B cell (primary cell): ENCODE measurements around the gene ATP1B2. TPM values are rescaled to one million over a fixed set of nuclear protein-coding genes. Genes with fewer than 3 reads are reported as not detected.

ENCODE experiments used
- ATAC-seq: fragments of 200-7000 bp; cut with Tn5 transposase; one replicate; pipeline ENCODE4 v1.10.0; 2021; ENCODE audit warnings: low read depth, mild to moderate bottlenecking, moderate number of reproducible peaks, moderate library complexity
- CTCF ChIA-PET: fragments of 350-600 bp; sonication (Branson Sonifier 250); formaldehyde crosslinking; loops from one replicate; lab custom pipeline; 2021; ENCODE audit warnings: antibody characterized with exemption, inconsistent platforms; lab: Charles Lee
- POLR2A ChIA-PET: fragments of 350-600 bp; sonication (Branson Sonifier 250); formaldehyde crosslinking; loops from one replicate; lab custom pipeline; 2021; ENCODE audit warnings: antibody characterized with exemption; lab: Charles Lee
- DNase-seq: peaks from one replicate; pipeline ENCODE4 v3.0.0; 2013
- H2AFZ ChIP-seq: 2 replicates; pipeline ENCODE4 v1.6.1; 2012; ENCODE audit warnings: mild to moderate bottlenecking, low read depth, low read length; ENCODE audit not compliant: insufficient read depth, poor library complexity, severe bottlenecking
- H3K27ac ChIP-seq, 2 donors: 1 replicate in 1 of 2; 2 replicates in 1 of 2; pipeline ENCODE4 v1.5.1; 2012 to 2013; ENCODE audit warnings: low read length in 2 of 2, mild to moderate bottlenecking in 2 of 2, moderate library complexity in 1 of 2
- H3K27me3 ChIP-seq, 4 experiments: fragments of 200-600 bp in 1 of 4; sonication (generic) in 1 of 4; replicated peaks in 1 of 4; 1 replicate in 2 of 4; 2 replicates in 2 of 4; pipeline versions ENCODE4 v1.6.1 to v1.7.0; 2013 to 2016; ENCODE audit warnings: low read length in 3 of 4, mild to moderate bottlenecking in 2 of 4, mixed read lengths in 1 of 4, moderate library complexity in 1 of 4; ENCODE audit not compliant: insufficient read depth in 4 of 4, control insufficient read depth in 3 of 4; ENCODE audit errors: control extremely low read depth in 1 of 4
- H3K36me3 ChIP-seq, 2 experiments: replicated peaks in 1 of 2; 1 replicate in 1 of 2; 2 replicates in 1 of 2; pipeline versions ENCODE4 v1.6.1 to v1.7.1; 2013; ENCODE audit warnings: low read length in 1 of 2; ENCODE audit not compliant: insufficient read depth in 2 of 2, control insufficient read depth in 1 of 2; ENCODE audit errors: control extremely low read depth in 1 of 2, extremely low read depth in 1 of 2
- H3K4me1 ChIP-seq, 2 donors: fragments of 200-600 bp in 1 of 2; sonication (generic) in 1 of 2; 1 replicate in 1 of 2; 2 replicates in 1 of 2; pipeline versions ENCODE4 v1.5.1 to v1.6.1; 2013 to 2017; ENCODE audit warnings: low read length in 2 of 2; ENCODE audit not compliant: control insufficient read depth in 2 of 2, insufficient read depth in 2 of 2
- H3K4me2 ChIP-seq: replicated peaks from 2 replicates; pipeline ENCODE3; 2012; ENCODE audit warnings: mild to moderate bottlenecking, low read depth, low read length; ENCODE audit not compliant: poor library complexity, severe bottlenecking
- H3K4me3 ChIP-seq, 5 experiments: fragments of 200-600 bp in 1 of 5; sonication (generic) in 1 of 5; 1 replicate in 3 of 5; 2 replicates in 2 of 5; pipeline versions ENCODE4 v1.5.1 to v1.7.0; 2011 to 2016; ENCODE audit warnings: low read length in 4 of 5, mild to moderate bottlenecking in 4 of 5, low read depth in 2 of 5, control low read depth in 1 of 5, moderate library complexity in 1 of 5; ENCODE audit not compliant: insufficient read depth in 1 of 5; ENCODE audit errors: control extremely low read depth in 1 of 5, extremely low read depth in 1 of 5
- H3K79me2 ChIP-seq: fragments of 200-600 bp; sonication (generic); one replicate; pipeline ENCODE4 v1.6.0; 2016; ENCODE audit warnings: low read length; ENCODE audit not compliant: control insufficient read depth, insufficient read depth
- H3K9ac ChIP-seq: fragments of 200-600 bp; sonication (generic); 2 replicates; pipeline ENCODE4 v1.6.1; 2017; ENCODE audit warnings: mild to moderate bottlenecking, low read length, moderate library complexity
- H3K9me3 ChIP-seq, 3 donors: one replicate each; pipeline versions ENCODE4 v1.6.1 to v1.7.1; 2013; ENCODE audit warnings: low read length in 2 of 3; ENCODE audit not compliant: control insufficient read depth in 2 of 3, insufficient read depth in 1 of 3; ENCODE audit errors: control extremely low read depth in 1 of 3
- H4K20me1 ChIP-seq: 2 replicates; pipeline ENCODE4 v1.6.0; 2012; ENCODE audit warnings: mild to moderate bottlenecking, low read length; ENCODE audit not compliant: insufficient read depth, control insufficient read depth, poor library complexity, severe bottlenecking
- H3K27ac Mint-ChIP-seq: one replicate; pipeline ENCODE4 v1.8.0; 2021; ENCODE audit warnings: mixed read lengths
- H3K27me3 Mint-ChIP-seq: one replicate; pipeline ENCODE4 v1.8.0; 2021; ENCODE audit warnings: mixed read lengths
- H3K4me1 Mint-ChIP-seq: one replicate; pipeline ENCODE4 v1.8.0; 2021; ENCODE audit warnings: mixed read lengths
- H3K4me3 Mint-ChIP-seq: one replicate; pipeline ENCODE4 v1.8.0; 2021; ENCODE audit warnings: mixed read lengths
- H3K9me3 Mint-ChIP-seq: one replicate; pipeline ENCODE4 v1.8.0; 2022; ENCODE audit warnings: mixed read lengths; ENCODE audit not compliant: insufficient read depth
- CTCF ChIP-seq: fragments of 200-600 bp; IDR thresholded peaks from one replicate; pipeline ENCODE4 v1.8.0; 2022; ENCODE audit warnings: antibody characterized with exemption, mild to moderate bottlenecking
- EZH2 ChIP-seq: IDR thresholded peaks from 2 replicates; pipeline ENCODE4 v1.6.1; 2012; ENCODE audit warnings: borderline replicate concordance, low read depth, mild to moderate bottlenecking, moderate library complexity, low read length; ENCODE audit not compliant: insufficient read depth, poor library complexity, severe bottlenecking
- whole genome bisulfite sequencing: methylation state at CpG from one replicate; pipeline ENCODE4 v1.1.5; 2013; ENCODE audit warnings: missing lambda C conversion rate; ENCODE audit not compliant: insufficient coverage; 5-methylcytosine and 5-hydroxymethylcytosine counted together
- intact Hi-C: fragments of 100-400 bp; cut with micrococcal nuclease; formaldehyde crosslinking; loops from one replicate; pipeline ENCODE4 v1.10.0; 2022
- polyA plus RNA-seq: library from polyadenylated mRNA; depleted of rRNA; stranded (reverse); fragments of >200 nt; gene quantifications from 2 replicates; pipeline ENCODE4 v1.2.3, GENCODE V29; 2012
- total RNA-seq, 2 donors: library from RNA; stranded (reverse); fragments of 120-200 nt in 1 of 2; gene quantifications; 1 replicate in 1 of 2; 2 replicates in 1 of 2; pipeline versions ENCODE4 v1.2.3 to v1.2.4, GENCODE V29; 2013 to 2022

The ATP1B2 gene
- total and polyA plus RNA-seq, 2 donors (not counting 1 experiment from before 2014, with no cell fraction given): 0.39 TPM; not detected in 1

GRCh38 chr17:7606280-7606679, 44.4 kb upstream of the ATP1B2 start:
- ATAC-seq: no peak
- CTCF ChIA-PET: interaction anchor here (0.8 kb wide), 1 partner anchor 26 kb away, joined by 3 read pairs; no protein-coding TSS in a partner anchor

GRCh38 chr17:7610641-7611040, 40.1 kb upstream of the ATP1B2 start:
- H3K9ac ChIP-seq: no peak overlapping the region
- peaks cover 1 to 19% of the 10 kb centered on the region in 2 experiments for H3K36me3 ChIP-seq
- intact Hi-C loops: loop anchor here (10.0 kb wide), 1 partner anchor 234 kb away; no protein-coding TSS in a partner anchor
- Mint-ChIP-seq H3K27me3 (no peaks in the 10 kb centered on the region), H3K27ac (no peak overlapping the region), H3K9me3 (no peaks in the 10 kb centered on the region), H3K4me1 (peaks cover 29% of the 10 kb centered on the region), H3K4me3 (no peak overlapping the region)
- H3K4me2 ChIP-seq: no peak overlapping the region
- no peak overlapping the region for H2AFZ ChIP-seq
- no peaks in the 10 kb centered on the region for H3K27me3 ChIP-seq
- peaks cover 12 to 25% of the 10 kb centered on the region in 2 donors for H3K4me1 ChIP-seq
- peaks cover 46% of the 10 kb centered on the region for H4K20me1 ChIP-seq
- H3K79me2 ChIP-seq: peaks cover 74% of the 10 kb centered on the region
- no peak overlapping the region for H3K4me3 ChIP-seq
- no peaks in the 10 kb centered on the region for H3K9me3 ChIP-seq
- no peak for ATAC-seq
- ChIA-PET POLR2A (no interaction called here), CTCF (interaction anchor here (0.9 to 1.0 kb wide), 2 partner anchors 87 to 96 kb away, joined by 3 read pairs; no protein-coding TSS in a partner anchor)
- WGBS: 100% methylated on average over 1 of the region's 2 CpGs
- no peak for TF ChIP-seq EZH2
- no peak for TF ChIP-seq CTCF
- DNase-seq: no peak
- H3K27ac ChIP-seq: no peak overlapping the region

More at GRCh38 chr17:7606280-7606679, 44.4 kb upstream of the ATP1B2 start:
- Histone ChIP-seq H3K4me2 (no peak overlapping the region), H3K79me2 (peaks cover 46% of the 10 kb centered on the region), H3K27ac (no peak overlapping the region), H3K9me3 (no peaks in the 10 kb centered on the region), H3K4me1 (no peaks in the 10 kb centered on the region), H3K4me3 (no peak overlapping the region), H4K20me1 (peaks cover 27% of the 10 kb centered on the region), H2AFZ (no peak overlapping the region), H3K36me3 (peaks cover 2 to 40% of the 10 kb centered on the region in 2 experiments), H3K9ac (no peak overlapping the region), H3K27me3 (no peaks in the 10 kb centered on the region)
- no peak for TF ChIP-seq CTCF
- no peak for TF ChIP-seq EZH2
- 96% methylated on average over 3 of the region's 4 CpGs for WGBS
- Mint-ChIP-seq H3K27me3 (no peaks in the 10 kb centered on the region), H3K27ac (no peak overlapping the region), H3K4me1 (peaks cover 7% of the 10 kb centered on the region), H3K9me3 (no peaks in the 10 kb centered on the region), H3K4me3 (no peak overlapping the region)
- intact Hi-C loops: no loop called here
- no peak for DNase-seq
- POLR2A ChIA-PET: no interaction called here
